K562 (cell line): ENCODE data around the gene SRPK2. TPM values are rescaled to one million over a fixed set of nuclear protein-coding genes. Genes with fewer than 3 reads are reported as not detected.

Experiments used
- ARID1B ChIP-seq: fragments of 450-650 bp; IDR thresholded peaks from 2 replicates; pipeline ENCODE4 v1.6.1; 2016; ENCODE audit warnings: antibody characterized with exemption, mild to moderate bottlenecking, inconsistent platforms
- CREM ChIP-seq: IDR thresholded peaks from 2 replicates; pipeline ENCODE4 v1.6.1; 2014; ENCODE audit warnings: antibody characterized with exemption, low read depth
- DACH1 ChIP-seq: fragments of 450-650 bp; IDR thresholded peaks from 2 replicates; pipeline ENCODE4 v1.6.1; 2018; ENCODE audit not compliant: partially characterized antibody
- EP300 ChIP-seq: IDR thresholded peaks from 2 replicates; pipeline ENCODE4 v1.6.1; 2012; ENCODE audit warnings: low read length, improper control_type of control experiment
- EZH2 ChIP-seq: IDR thresholded peaks from 2 replicates; pipeline ENCODE4 v1.6.1; 2012; ENCODE audit warnings: low read depth, mild to moderate bottlenecking, inconsistent platforms, low read length, borderline replicate concordance
- GATAD2B ChIP-seq: fragments of 450-650 bp; IDR thresholded peaks from 2 replicates; pipeline ENCODE4 v1.6.1; 2017; ENCODE audit warnings: mild to moderate bottlenecking, borderline replicate concordance
- KDM2B ChIP-seq: fragments of 250-450 bp; sonication (Bioruptor Pico); IDR thresholded peaks from 2 replicates; pipeline ENCODE4 v1.8.0; 2021; ENCODE audit warnings: mild to moderate bottlenecking, moderate library complexity
- KDM5B ChIP-seq: fragments of 200-600 bp; sonication (generic); IDR thresholded peaks from 2 replicates; pipeline ENCODE4 v1.6.1; 2012; ENCODE audit warnings: low read depth, mild to moderate bottlenecking, moderate library complexity, low read length, control low read depth, inconsistent platforms; ENCODE audit not compliant: insufficient replicate concordance
- MYBL2 ChIP-seq, 2 experiments: fragments of 450-650 bp in 1 of 2; sonication (generic) in 1 of 2; formaldehyde crosslinking in 1 of 2; IDR thresholded peaks; 2 replicates each; pipeline versions ENCODE4 v1.6.1 to v1.8.1; 2017 to 2022; ENCODE audit warnings: borderline replicate concordance in 1 of 2, inconsistent platforms in 1 of 2, low read depth in 1 of 2, mild to moderate bottlenecking in 1 of 2, missing genetic modification reagents in 1 of 2, moderate library complexity in 1 of 2
- PURB ChIP-seq: sonication (generic); formaldehyde crosslinking; IDR thresholded peaks from 2 replicates; pipeline ENCODE4 v1.9.0; 2021; ENCODE audit warnings: low read depth, mild to moderate bottlenecking, missing genetic modification reagents
- PYGO2 ChIP-seq: fragments of 450-650 bp; IDR thresholded peaks from 2 replicates; pipeline ENCODE4 v1.6.1; 2016; ENCODE audit warnings: mild to moderate bottlenecking, missing genetic modification characterization, moderate library complexity, missing compliant biosample characterization
- RFX7 ChIP-seq: fragments of 250-450 bp; sonication (Bioruptor Pico); IDR thresholded peaks from 2 replicates; pipeline ENCODE4 v1.5.1; 2021; ENCODE audit warnings: mild to moderate bottlenecking
- SMAD2 ChIP-seq: fragments of 150-350 bp; IDR thresholded peaks from 2 replicates; pipeline ENCODE4 v1.6.1; 2014; ENCODE audit warnings: low read depth, mild to moderate bottlenecking, low read length
- TCF7 ChIP-seq: sonication (generic); IDR thresholded peaks from 2 replicates; pipeline ENCODE4 v1.6.1; 2016; ENCODE audit warnings: antibody characterized with exemption, borderline replicate concordance
- VEZF1 ChIP-seq: fragments of 200-800 bp; sonication (Bioruptor generic); IDR thresholded peaks from 2 replicates; pipeline ENCODE4 v1.6.1; 2017; ENCODE audit warnings: missing genetic modification characterization, missing compliant biosample characterization
- ZBTB1 ChIP-seq: sonication (generic); formaldehyde crosslinking; IDR thresholded peaks from 2 replicates; pipeline ENCODE4 v1.8.1; 2023; ENCODE audit warnings: missing genetic modification reagents, low read depth, mild to moderate bottlenecking, borderline replicate concordance
- ZNF3 ChIP-seq: fragments of 250-450 bp; sonication (Bioruptor Pico); IDR thresholded peaks from 2 replicates; pipeline ENCODE4 v1.5.0; 2021; ENCODE audit warnings: mild to moderate bottlenecking, moderate library complexity
- ZNF311 ChIP-seq: fragments of 250-450 bp; sonication (Bioruptor Pico); IDR thresholded peaks from 2 replicates; pipeline ENCODE4 v1.4.0; 2020; ENCODE audit warnings: mild to moderate bottlenecking, moderate library complexity
- ZNF407 ChIP-seq: fragments of 450-650 bp; IDR thresholded peaks from 2 replicates; pipeline ENCODE4 v1.6.1; 2016; ENCODE audit warnings: low read depth
- ZNF551 ChIP-seq: fragments of 250-450 bp; sonication (Bioruptor Pico); IDR thresholded peaks from 2 replicates; pipeline ENCODE4 v1.5.0; 2021; ENCODE audit warnings: mild to moderate bottlenecking, moderate library complexity
- ZSCAN32 ChIP-seq: fragments of 450-650 bp; formaldehyde crosslinking; IDR thresholded peaks from 2 replicates; pipeline ENCODE4 v1.4.0; 2020; ENCODE audit warnings: mild to moderate bottlenecking, moderate library complexity
- polyA plus RNA-seq, 8 experiments: library from polyadenylated mRNA; depleted of rRNA in 4 of 8; stranded (reverse) in 5 of 8; unstranded in 3 of 8; fragments of >200 nt; fragmentation: Nextera tagmentation in 2 of 8; fragmentation: Illumina TruSeq in 1 of 8; extraction: Ambion mirVana in 2 of 8; extraction: Trizol in 1 of 8; gene quantifications; 2 replicates each; pipeline versions ENCODE4 v1.2.1 to v1.2.3, GENCODE V29; 2011 to 2014; ENCODE audit warnings: inconsistent platforms in 1 of 8, missing spikeins in 1 of 8
- total RNA-seq, 7 experiments: library from RNA; depleted of rRNA in 6 of 7; stranded (reverse); fragments of >200 nt in 6 of 7; fragmentation: Illumina TruSeq in 2 of 7; extraction: Trizol in 2 of 7; gene quantifications; 2 replicates each; pipeline versions ENCODE4 v1.2.1 to v1.2.3, GENCODE V29; 2011 to 2021; ENCODE audit warnings: low replicate concordance in 1 of 7

The SRPK2 gene
- total and polyA plus RNA-seq, 9 of the 15 experiments (the other 6 are each of a cell fraction or from before 2014, with no cell fraction given), result 21.5 to 44.7 (median 33.3) TPM

- TF ChIP-seq ZNF407 (no peak), ZNF311 (no peak), KDM2B (CRISPR knock-in tag) (no peak), VEZF1 (CRISPR knock-in tag) (peak; percentile 33; the same call in 1 of the 2 replicates), ZSCAN32 (CRISPR knock-in tag) (no peak), ZNF551 (CRISPR knock-in tag) (peak; percentile 67; the same call in 1 of the 2 replicates), RFX7 (CRISPR knock-in tag) (no peak), GATAD2B (0 out of 2 replicates have a peak, but pooled peaks have one; percentile 19), CREM (no peak), KDM5B (no peak), EP300 (no peak), DACH1 (peak; percentile 6), ZNF3 (CRISPR knock-in tag) (0 out of 2 replicates have a peak, but pooled peaks have one; percentile 45), SMAD2 (no peak), TCF7 (no peak), MYBL2 (IDR thresholded peaks at IDR 0.05; ENCODE audit: low read depth) (peak; percentile 9; the same call in 1 of the 2 replicates), MYBL2 (CRISPR knock-in tag; IDR thresholded peaks at IDR 0.05; ENCODE audit: borderline replicate concordance) (no peak), PYGO2 (tag) (no peak), PURB (CRISPR knock-in tag) (no peak), EZH2 (no peak), ZBTB1 (no peak), ARID1B (0 out of 2 replicates have a peak, but pooled peaks have one; percentile 46)
These were observed 119.3 kb downstream of the SRPK2 start (continued) for GRCh38 chr7:105269397-105269796.
